IMR-90 (cell line): Measurements from ENCODE around the gene FOXO6. TPM values are rescaled to one million over a fixed set of nuclear protein-coding genes. Genes with fewer than 3 reads are reported as not detected.

Experiments used
- ATAC-seq: fragments of 200-7000 bp; cut with Tn5 transposase; 2 replicates; pipeline ENCODE4 v1.9.1; 2020; ENCODE audit warnings: low read depth, mild to moderate bottlenecking, moderate library complexity
- BruUV-seq: library from RNA; stranded (reverse); fragments of 400-500 nt; replicated peaks from 2 replicates; lab custom pipeline; 2021; lab: Mats Ljungman, UMichigan
- CTCF ChIA-PET: fragments of 300-600 bp; formaldehyde crosslinking; extraction: SDS; loops from one replicate; lab custom pipeline; 2021; ENCODE audit warnings: antibody characterized with exemption; lab: Yijun Ruan, JAX
- POLR2A ChIA-PET: fragments of 300-600 bp; sonication (Branson Sonifier 250); formaldehyde crosslinking; loops from one replicate; lab custom pipeline; 2022; ENCODE audit warnings: antibody characterized with exemption; ENCODE audit not compliant: unreplicated experiment; lab: Charles Lee
- DNase-seq: peaks from one replicate; pipeline ENCODE4 v3.0.0; 2013
- H2AFZ ChIP-seq: replicated peaks from 2 replicates; pipeline ENCODE3; 2013; ENCODE audit warnings: low read length, mild to moderate bottlenecking; ENCODE audit not compliant: poor library complexity
- H2AK5ac ChIP-seq: 2 replicates; pipeline ENCODE4 v1.6.1; 2013; ENCODE audit warnings: low read depth, low read length, inconsistent platforms
- H2AK9ac ChIP-seq: replicated peaks from 2 replicates; pipeline ENCODE3; 2013; ENCODE audit warnings: mild to moderate bottlenecking, low read depth, low read length, moderate library complexity; ENCODE audit not compliant: poor library complexity
- H2BK120ac ChIP-seq: 2 replicates; pipeline ENCODE4 v1.6.1; 2013; ENCODE audit warnings: low read depth, low read length, inconsistent platforms
- H2BK15ac ChIP-seq: 3 replicates; pipeline ENCODE4 v1.6.1; 2013; ENCODE audit warnings: low read depth, low read length, inconsistent platforms
- H2BK20ac ChIP-seq: 2 replicates; pipeline ENCODE4 v1.6.1; 2013; ENCODE audit warnings: low read depth, mild to moderate bottlenecking, inconsistent platforms, low read length, moderate library complexity
- H2BK5ac ChIP-seq: 2 replicates; pipeline ENCODE4 v1.6.1; 2013; ENCODE audit warnings: mild to moderate bottlenecking, low read depth, low read length, inconsistent platforms; ENCODE audit not compliant: poor library complexity, severe bottlenecking
- H3K14ac ChIP-seq: replicated peaks from 2 replicates; pipeline ENCODE4 v1.6.1; 2013; ENCODE audit warnings: low read depth, low read length, inconsistent platforms
- H3K18ac ChIP-seq: 2 replicates; pipeline ENCODE4 v1.6.1; 2013; ENCODE audit warnings: low read depth, low read length, control low read depth
- H3K23ac ChIP-seq: 2 replicates; pipeline ENCODE4 v1.6.1; 2013; ENCODE audit warnings: low read depth, low read length, inconsistent platforms
- H3K27ac ChIP-seq: 2 replicates; pipeline ENCODE4 v1.5.1; 2013; ENCODE audit warnings: mild to moderate bottlenecking, control low read depth, low read length; ENCODE audit not compliant: insufficient read depth
- H3K27me3 ChIP-seq: 2 replicates; pipeline ENCODE4 v1.6.1; 2013; ENCODE audit warnings: low read length; ENCODE audit not compliant: control insufficient read depth, insufficient read depth
- H3K36me3 ChIP-seq: 2 replicates; pipeline ENCODE4 v1.6.1; 2013; ENCODE audit warnings: low read length, mixed read lengths; ENCODE audit not compliant: control insufficient read depth, insufficient read depth
- H3K4ac ChIP-seq: 2 replicates; pipeline ENCODE4 v1.6.1; 2013; ENCODE audit warnings: low read depth, low read length, inconsistent platforms
- H3K4me1 ChIP-seq: 2 replicates; pipeline ENCODE4 v1.6.1; 2013; ENCODE audit warnings: low read length, mixed read lengths; ENCODE audit not compliant: control insufficient read depth, insufficient read depth
- H3K4me2 ChIP-seq: 2 replicates; pipeline ENCODE4 v1.6.1; 2013; ENCODE audit warnings: low read depth, mild to moderate bottlenecking, control low read depth, low read length, moderate library complexity
- H3K4me3 ChIP-seq: 2 replicates; pipeline ENCODE4 v1.5.1; 2013; ENCODE audit warnings: low read depth, mild to moderate bottlenecking, control low read depth, low read length, moderate library complexity; ENCODE audit not compliant: insufficient read depth
- H3K56ac ChIP-seq: 2 replicates; pipeline ENCODE4 v1.6.1; 2013; ENCODE audit warnings: low read length, inconsistent platforms; ENCODE audit not compliant: insufficient read depth; ENCODE audit errors: extremely low read depth
- H3K79me1 ChIP-seq, 2 experiments: 2 replicates each; pipeline ENCODE4 v1.6.1; 2013; ENCODE audit warnings: low read length in 2 of 2, inconsistent platforms in 1 of 2, low read depth in 1 of 2
- H3K9ac ChIP-seq: 2 replicates; pipeline ENCODE4 v1.6.1; 2013; ENCODE audit warnings: low read depth, low read length, control low read depth
- H3K9me1 ChIP-seq: 2 replicates; pipeline ENCODE4 v1.6.1; 2013; ENCODE audit warnings: low read length, inconsistent platforms; ENCODE audit not compliant: insufficient read depth
- H3K9me3 ChIP-seq: 2 replicates; pipeline ENCODE4 v1.6.1; 2013; ENCODE audit warnings: low read length; ENCODE audit not compliant: control insufficient read depth, insufficient read depth
- H4K20me1 ChIP-seq: 2 replicates; pipeline ENCODE4 v1.6.1; 2013; ENCODE audit warnings: low read length, inconsistent platforms; ENCODE audit not compliant: insufficient read depth
- H4K5ac ChIP-seq: 2 replicates; pipeline ENCODE4 v1.6.1; 2013; ENCODE audit warnings: mild to moderate bottlenecking, low read depth, low read length, control low read depth
- H4K8ac ChIP-seq, 2 experiments: 2 replicates each; pipeline ENCODE4 v1.6.1; 2013; ENCODE audit warnings: low read depth in 2 of 2, low read length in 2 of 2, control low read depth in 1 of 2, inconsistent platforms in 1 of 2
- H4K91ac ChIP-seq: 2 replicates; pipeline ENCODE4 v1.6.1; 2013; ENCODE audit warnings: low read depth, low read length, inconsistent platforms; ENCODE audit not compliant: insufficient read depth
- BHLHE40 ChIP-seq: fragments of 150-350 bp; IDR thresholded peaks from 2 replicates; pipeline ENCODE4 v1.6.1; 2016; ENCODE audit warnings: mild to moderate bottlenecking, low read depth, low read length
- CEBPB ChIP-seq: IDR thresholded peaks from 2 replicates; pipeline ENCODE4 v1.6.1; 2012; ENCODE audit warnings: low read depth, low read length, improper control_type of control experiment
- CHD1 ChIP-seq: IDR thresholded peaks from 2 replicates; pipeline ENCODE4 v1.6.1; 2012; ENCODE audit warnings: low read depth, low read length, improper control_type of control experiment
- CTCF ChIP-seq: conservative IDR thresholded peaks from 2 replicates; pipeline ENCODE4 v1.5.1; 2012; ENCODE audit warnings: mild to moderate bottlenecking, low read depth, low read length, improper control_type of control experiment
- FOS ChIP-seq: fragments of 150-350 bp; IDR thresholded peaks from 2 replicates; pipeline ENCODE4 v1.6.1; 2016; ENCODE audit warnings: low read depth, low read length
- MAFK ChIP-seq: IDR thresholded peaks from 2 replicates; pipeline ENCODE4 v1.6.1; 2012; ENCODE audit warnings: low read depth, low read length, improper control_type of control experiment
- MAZ ChIP-seq: IDR thresholded peaks from 2 replicates; pipeline ENCODE4 v1.6.1; 2012; ENCODE audit warnings: low read depth, mild to moderate bottlenecking, low read length, improper control_type of control experiment, moderate library complexity, borderline replicate concordance
- MXI1 ChIP-seq: IDR thresholded peaks from 2 replicates; pipeline ENCODE4 v1.6.1; 2012; ENCODE audit warnings: low read depth, mild to moderate bottlenecking, low read length, moderate library complexity, borderline replicate concordance
- NFE2L2 ChIP-seq: fragments of 150-350 bp; IDR thresholded peaks from 2 replicates; pipeline ENCODE4 v1.6.1; 2016; ENCODE audit warnings: low read depth, mild to moderate bottlenecking, low read length
- POLR2A ChIP-seq: IDR thresholded peaks from 2 replicates; pipeline ENCODE4 v1.6.1; 2012; ENCODE audit warnings: mild to moderate bottlenecking, low read depth, low read length
- RAD21 ChIP-seq: IDR thresholded peaks from 2 replicates; pipeline ENCODE4 v1.6.1; 2012; ENCODE audit warnings: low read length, improper control_type of control experiment
- RCOR1 ChIP-seq: IDR thresholded peaks from 2 replicates; pipeline ENCODE4 v1.6.1; 2012; ENCODE audit warnings: mild to moderate bottlenecking, low read length, improper control_type of control experiment; ENCODE audit not compliant: insufficient replicate concordance
- RFX5 ChIP-seq: IDR thresholded peaks from 2 replicates; pipeline ENCODE4 v1.8.0; 2012; ENCODE audit warnings: low read depth, mild to moderate bottlenecking, low read length, moderate library complexity
- SMC3 ChIP-seq: fragments of 150-350 bp; IDR thresholded peaks from 2 replicates; pipeline ENCODE4 v1.6.1; 2016; ENCODE audit warnings: low read depth, mild to moderate bottlenecking, antibody characterized with exemption, low read length, moderate library complexity
- WGBS, 2 experiments: methylation state at CpG; one replicate each; pipeline versions ENCODE4 v1.1.5 to v1.1.7; 2013; ENCODE audit warnings: missing lambda C conversion rate in 2 of 2; ENCODE audit not compliant: insufficient read length in 1 of 2; ENCODE audit errors: extremely low coverage in 2 of 2; 5-methylcytosine and 5-hydroxymethylcytosine counted together
- dilution Hi-C: fragments of 300-500 bp; cut with HindIII; formaldehyde crosslinking; loops from one replicate; pipeline ENCODE4 v1.14.3; 2018; ENCODE audit warnings: low sequenced_read_pairs; ENCODE audit not compliant: unreplicated experiment
- in situ Hi-C: fragments of 300-500 bp; cut with MboI; formaldehyde crosslinking; loops from 3 replicates; pipeline ENCODE4 v1.14.3; 2019; ENCODE audit warnings: low sequenced_read_pairs, inconsistent platforms, mixed read lengths
- intact Hi-C: fragments of 100-400 bp; cut with micrococcal nuclease; formaldehyde crosslinking; loops from 2 replicates; pipeline ENCODE4 v1.10.0; 2022
- polyA plus RNA-seq, 3 experiments: library from polyadenylated mRNA; depleted of rRNA; stranded (reverse); fragments of >200 nt; gene quantifications; 2 replicates each; pipeline ENCODE4 v1.2.3, GENCODE V29; 2012; ENCODE audit warnings: low replicate concordance in 1 of 3
- total RNA-seq: library from RNA; depleted of rRNA; stranded (reverse); fragments of >200 nt; gene quantifications from 2 replicates; pipeline ENCODE4 v1.2.3, GENCODE V29; 2012
- TF ChIP-seq, protein P1 (sequence below): fragments of 150-350 bp; IDR thresholded peaks from 2 replicates; pipeline ENCODE4 v1.6.1; 2016; ENCODE audit warnings: low read depth, mild to moderate bottlenecking, low read length, moderate library complexity, borderline replicate concordance
- TF ChIP-seq, protein P2 (sequence below): fragments of 150-350 bp; IDR thresholded peaks from 2 replicates; pipeline ENCODE4 v1.6.1; 2017; ENCODE audit warnings: mild to moderate bottlenecking, antibody characterized with exemption, low read length, low read depth

The FOXO6 gene
- total and polyA plus RNA-seq, 2 of the 4 experiments (the other 2 are of a cell fraction): not detected

DNA sequence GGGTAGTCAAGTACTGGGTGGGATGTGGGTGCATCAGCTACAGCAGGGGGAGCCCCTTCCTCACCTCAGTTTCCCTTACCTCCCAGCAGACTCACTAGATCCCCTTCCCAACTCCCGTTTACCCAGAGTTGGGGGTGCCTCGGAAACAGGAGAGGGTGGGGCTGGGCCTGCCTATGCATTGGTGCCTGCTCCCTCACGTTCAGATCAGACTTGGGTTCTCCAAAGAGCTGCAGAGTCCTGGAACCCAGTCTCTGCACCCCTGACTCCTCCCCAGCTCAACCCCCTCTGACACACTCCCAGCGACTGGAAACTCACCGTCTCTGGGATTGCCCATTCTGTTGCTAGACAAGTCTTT is 6.0 kb downstream of the FOXO6 start:
- Histone ChIP-seq H3K56ac (no peak overlapping the region), H3K4me2 (no peak overlapping the region), H3K4ac (no peak overlapping the region), H3K27me3 (peaks cover 74% of the 10 kb centered on the region), H2BK20ac (no peak overlapping the region), H2BK5ac (no peak overlapping the region), H3K79me1 (no peaks in the 10 kb centered on the region), H2BK120ac (no peak overlapping the region), H4K5ac (no peak overlapping the region), H2BK15ac (no peak overlapping the region), H2AK9ac (no peak overlapping the region), H4K20me1 (0 out of 2 replicates have a peak, but pooled peaks cover 2% of the 10 kb centered on the region), H3K14ac (no peak overlapping the region), H3K27ac (no peak overlapping the region), H3K36me3 (no peaks in the 10 kb centered on the region), H3K4me1 (no peaks in the 10 kb centered on the region; the same call in 1 of the 2 replicates), H3K4me3 (no peak overlapping the region), H2AK5ac (no peak overlapping the region), H3K9me1 (no peaks in the 10 kb centered on the region), H4K8ac (no peak overlapping the region), H3K9ac (no peak overlapping the region), H2AFZ (no peak overlapping the region), H3K18ac (no peak overlapping the region), H3K9me3 (no peaks in the 10 kb centered on the region), H4K91ac (no peak overlapping the region), H3K23ac (no peak overlapping the region)
- no peak for ATAC-seq
- TF ChIP-seq, protein P1, sequence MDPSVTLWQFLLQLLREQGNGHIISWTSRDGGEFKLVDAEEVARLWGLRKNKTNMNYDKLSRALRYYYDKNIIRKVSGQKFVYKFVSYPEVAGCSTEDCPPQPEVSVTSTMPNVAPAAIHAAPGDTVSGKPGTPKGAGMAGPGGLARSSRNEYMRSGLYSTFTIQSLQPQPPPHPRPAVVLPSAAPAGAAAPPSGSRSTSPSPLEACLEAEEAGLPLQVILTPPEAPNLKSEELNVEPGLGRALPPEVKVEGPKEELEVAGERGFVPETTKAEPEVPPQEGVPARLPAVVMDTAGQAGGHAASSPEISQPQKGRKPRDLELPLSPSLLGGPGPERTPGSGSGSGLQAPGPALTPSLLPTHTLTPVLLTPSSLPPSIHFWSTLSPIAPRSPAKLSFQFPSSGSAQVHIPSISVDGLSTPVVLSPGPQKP: no peak
- TF ChIP-seq RFX5 (no peak), MXI1 (no peak), SMC3 (no peak), FOS (no peak), NFE2L2 (no peak), POLR2A (no peak), CTCF (no peak), MAFK (no peak), RCOR1 (no peak), MAZ (no peak), CEBPB (no peak), BHLHE40 (no peak), RAD21 (no peak), CHD1 (no peak)
- TF ChIP-seq, protein P2, sequence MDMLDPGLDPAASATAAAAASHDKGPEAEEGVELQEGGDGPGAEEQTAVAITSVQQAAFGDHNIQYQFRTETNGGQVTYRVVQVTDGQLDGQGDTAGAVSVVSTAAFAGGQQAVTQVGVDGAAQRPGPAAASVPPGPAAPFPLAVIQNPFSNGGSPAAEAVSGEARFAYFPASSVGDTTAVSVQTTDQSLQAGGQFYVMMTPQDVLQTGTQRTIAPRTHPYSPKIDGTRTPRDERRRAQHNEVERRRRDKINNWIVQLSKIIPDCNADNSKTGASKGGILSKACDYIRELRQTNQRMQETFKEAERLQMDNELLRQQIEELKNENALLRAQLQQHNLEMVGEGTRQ: no peak
- dilution Hi-C loops: no loop called here
- intact Hi-C loops: no loop called here
- in situ Hi-C loops: no loop called here
- DNase-seq: no peak
- WGBS, 2 experiments: no CpG with 5 or more reads among the region's 5 CpGs
- CTCF ChIA-PET: no interaction called here
- BruUV-seq: no TSS peak
- POLR2A ChIA-PET: no interaction called here
